Jurkat, Clone E6-1 (cell line): ENCODE results near the gene RNF217.

Experiments used
- DNase-seq: peaks from one replicate; pipeline ENCODE4 v3.0.0-alpha.2; 2011; ENCODE audit warnings: low read depth, low spot score
- H3K4me3 ChIP-seq: 2 replicates; pipeline ENCODE4 v1.5.1; 2011; ENCODE audit warnings: mild to moderate bottlenecking, low read length, control low read depth, moderate library complexity

The RNF217 gene

GRCh38 chr6:124984668-124985338, 22.6 kb downstream of the RNF217 start:
- no peak overlapping the region for H3K4me3 ChIP-seq
- DNase-seq: no peak

- no peak for DNase-seq
- H3K4me3 ChIP-seq: no peak overlapping the region
These were observed 23.9 kb downstream of the RNF217 start for GRCh38 chr6:124986164-124986563.

GRCh38 chr6:124987291-124987690, 25.1 kb downstream of the RNF217 start:
- no peak for DNase-seq

GRCh38 chr6:124987999-124988591, 25.9 kb downstream of the RNF217 start:
- no peak overlapping the region for H3K4me3 ChIP-seq
- DNase-seq: no peak

More at GRCh38 chr6:124987291-124987690, 25.1 kb downstream of the RNF217 start:
- H3K4me3 ChIP-seq: no peak overlapping the region

- no peak for DNase-seq
These were observed 27.1 kb downstream of the RNF217 start for GRCh38 chr6:124989136-124989983.

GRCh38 chr6:124990988-124991387, 28.8 kb downstream of the RNF217 start:
- no peak for DNase-seq

More at GRCh38 chr6:124989136-124989983, 27.1 kb downstream of the RNF217 start:
- H3K4me3 ChIP-seq: no peak overlapping the region

GRCh38 chr6:124991764-124992295, 29.6 kb downstream of the RNF217 start:
- DNase-seq: no peak

More at GRCh38 chr6:124990988-124991387, 28.8 kb downstream of the RNF217 start:
- H3K4me3 ChIP-seq: no peak overlapping the region

GRCh38 chr6:124993327-124993726, 31.1 kb downstream of the RNF217 start:
- DNase-seq: no peak
- H3K4me3 ChIP-seq: no peak overlapping the region

More at GRCh38 chr6:124991764-124992295, 29.6 kb downstream of the RNF217 start:
- H3K4me3 ChIP-seq: no peak overlapping the region

GRCh38 chr6:124994648-124995047, 32.4 kb downstream of the RNF217 start:
- DNase-seq: no peak
- no peak overlapping the region for H3K4me3 ChIP-seq

- no peak overlapping the region for H3K4me3 ChIP-seq
- no peak for DNase-seq
These were observed 32.9 kb downstream of the RNF217 start for GRCh38 chr6:124995131-124995530.

GRCh38 chr6:124995645-124996325, 33.5 kb downstream of the RNF217 start:
- H3K4me3 ChIP-seq: no peak overlapping the region
- DNase-seq: no peak

GRCh38 chr6:124996411-124996810, 34.2 kb downstream of the RNF217 start:
- no peak for DNase-seq
- no peak overlapping the region for H3K4me3 ChIP-seq

- no peak for DNase-seq
- no peak overlapping the region for H3K4me3 ChIP-seq
These were observed 35.1 kb downstream of the RNF217 start for GRCh38 chr6:124997196-124997875.

- DNase-seq: no peak
- no peak overlapping the region for H3K4me3 ChIP-seq
These were observed 37.0 kb downstream of the RNF217 start for GRCh38 chr6:124999105-124999764.

- no peak for DNase-seq
- H3K4me3 ChIP-seq: no peak overlapping the region
These were observed 39.6 kb downstream of the RNF217 start for GRCh38 chr6:125001684-125002405.

- H3K4me3 ChIP-seq: no peak overlapping the region
- DNase-seq: no peak
These were observed 40.1 kb downstream of the RNF217 start for GRCh38 chr6:125002406-125002741.

- no peak for DNase-seq
- H3K4me3 ChIP-seq: no peak overlapping the region
These were observed 40.8 kb downstream of the RNF217 start for GRCh38 chr6:125003070-125003469.

GRCh38 chr6:125004198-125004597, 42.0 kb downstream of the RNF217 start:
- H3K4me3 ChIP-seq: no peak overlapping the region
- no peak for DNase-seq
